ENCODE data around the gene VPS45. TPM values are rescaled to one million over a fixed set of nuclear protein-coding genes. Genes with fewer than 3 reads are reported as not detected.

VPS45 gene
- total and polyA plus RNA-seq, 4 donors, result 7.7 to 24.2 (median 14.1) TPM

- Histone ChIP-seq H3K4me3 (ENCODE audit: low read depth in 1 of 3, low read length in 3 of 3) (no peak overlapping the region), H3K9me3 (ENCODE audit: control insufficient read depth in 4 of 4, low read length in 3 of 4) (no peaks in the 10 kb centered on the region), H3K4me1 (ENCODE audit: control insufficient read depth in 4 of 4, insufficient read depth in 4 of 4, low read length in 3 of 4) (no peaks in the 10 kb centered on the region), H3K9ac (ENCODE audit: low read depth in 1 of 2, low read length in 2 of 2) (no peak overlapping the region), H3K27me3 (ENCODE audit: control insufficient read depth in 4 of 4, insufficient read depth in 4 of 4, low read length in 3 of 4) (no peaks in the 10 kb centered on the region), H3K27ac (ENCODE audit: low read depth in 1 of 2, low read length in 2 of 2) (no peak overlapping the region), H3K36me3 (ENCODE audit: control insufficient read depth in 4 of 4, insufficient read depth in 3 of 4, low read depth in 1 of 4, low read length in 3 of 4) (no peaks in the 10 kb centered on the region)
- TF ChIP-seq SP1 (IDR thresholded peaks at IDR 0.05) (no peak), HNF4A (conservative IDR thresholded peaks at IDR 0.05) (no peak), CTCF (IDR thresholded peaks at IDR 0.05; ENCODE audit: low read depth, low read length, missing input control) (no peak), HNF4G (IDR thresholded peaks at IDR 0.05) (no peak), FOXA2 (IDR thresholded peaks at IDR 0.05) (no peak), RAD21 (IDR thresholded peaks at IDR 0.05) (no peak), MAX (IDR thresholded peaks at IDR 0.05) (no peak), REST (IDR thresholded peaks at IDR 0.05) (no peak), GABPA (IDR thresholded peaks at IDR 0.05 in 1 of 2, conservative IDR thresholded peaks at IDR 0.05 in 1 of 2) (no peak), NR2F2 (IDR thresholded peaks at IDR 0.05) (no peak), YY1 (IDR thresholded peaks at IDR 0.05) (no peak), TAF1 (conservative IDR thresholded peaks at IDR 0.05) (no peak)
- WGBS, result 91% methylated on average over 5 of the region's 5 CpGs
- DNase-seq (ENCODE audit: low spot score), result no peak
Measured at GRCh38 chr1:150138044-150138443, 70.5 kb downstream of the VPS45 start.

- Histone ChIP-seq H3K9me3 (ENCODE audit: control insufficient read depth in 4 of 4, low read length in 3 of 4) (no peaks in the 10 kb centered on the region), H3K27ac (ENCODE audit: low read depth in 1 of 2, low read length in 2 of 2) (no peak overlapping the region), H3K4me3 (ENCODE audit: low read depth in 1 of 3, low read length in 3 of 3) (no peak overlapping the region), H3K36me3 (ENCODE audit: control insufficient read depth in 4 of 4, insufficient read depth in 3 of 4, low read depth in 1 of 4, low read length in 3 of 4) (peaks cover 0 to 2% (median 0%) of the 10 kb centered on the region in 4 donors), H3K27me3 (ENCODE audit: control insufficient read depth in 4 of 4, insufficient read depth in 4 of 4, low read length in 3 of 4) (no peaks in the 10 kb centered on the region), H3K9ac (ENCODE audit: low read depth in 1 of 2, low read length in 2 of 2) (no peak overlapping the region), H3K4me1 (ENCODE audit: control insufficient read depth in 4 of 4, insufficient read depth in 4 of 4, low read length in 3 of 4) (no peaks in the 10 kb centered on the region)
- no peak for DNase-seq (ENCODE audit: low spot score)
- TF ChIP-seq REST (IDR thresholded peaks at IDR 0.05) (no peak), YY1 (IDR thresholded peaks at IDR 0.05) (no peak), RAD21 (IDR thresholded peaks at IDR 0.05) (no peak), ATF3 (IDR thresholded peaks at IDR 0.05) (no peak), GABPA (IDR thresholded peaks at IDR 0.05 in 1 of 2, conservative IDR thresholded peaks at IDR 0.05 in 1 of 2) (no peak), FOXA2 (IDR thresholded peaks at IDR 0.05) (no peak)
Measured at GRCh38 chr1:150141452-150141851, 73.9 kb downstream of the VPS45 start.
